Neutrophil (primary cell): ENCODE measurements around the gene NR5A1.

Experiments used
- H3K27ac ChIP-seq: fragments of 200-600 bp; sonication (generic); 2 replicates; pipeline ENCODE4 v1.5.1; 2016; ENCODE audit warnings: mild to moderate bottlenecking, moderate library complexity
- H3K27me3 ChIP-seq: fragments of 200-600 bp; sonication (generic); 2 replicates; pipeline ENCODE4 v1.6.0; 2016; ENCODE audit warnings: mild to moderate bottlenecking
- H3K36me3 ChIP-seq: fragments of 200-600 bp; sonication (generic); 2 replicates; pipeline ENCODE4 v1.5.1; 2017
- H3K4me1 ChIP-seq, 2 experiments: fragments of 200-600 bp in 1 of 2; sonication (generic) in 1 of 2; 1 replicate in 1 of 2; 2 replicates in 1 of 2; pipeline versions ENCODE4 v1.5.1 to v1.6.1; 2013 to 2016; ENCODE audit warnings: low read depth in 1 of 2, low read length in 1 of 2, mild to moderate bottlenecking in 1 of 2, moderate library complexity in 1 of 2; ENCODE audit not compliant: control insufficient read depth in 1 of 2, insufficient read depth in 1 of 2
- H3K4me3 ChIP-seq, 2 experiments: fragments of 200-600 bp in 1 of 2; sonication (generic) in 1 of 2; 1 replicate in 1 of 2; 2 replicates in 1 of 2; pipeline ENCODE4 v1.5.1; 2013 to 2016; ENCODE audit warnings: low read depth in 1 of 2, low read length in 1 of 2, mild to moderate bottlenecking in 1 of 2, moderate library complexity in 1 of 2
- H3K9me3 ChIP-seq: fragments of 200-600 bp; sonication (generic); 2 replicates; pipeline ENCODE4 v1.5.1; 2016
- TF ChIP-seq, protein P1 (sequence below): fragments of 200-600 bp; sonication (generic); IDR thresholded peaks from 2 replicates; pipeline ENCODE4 v1.5.1; 2016; ENCODE audit warnings: antibody characterized with exemption

The NR5A1 gene

DNA sequence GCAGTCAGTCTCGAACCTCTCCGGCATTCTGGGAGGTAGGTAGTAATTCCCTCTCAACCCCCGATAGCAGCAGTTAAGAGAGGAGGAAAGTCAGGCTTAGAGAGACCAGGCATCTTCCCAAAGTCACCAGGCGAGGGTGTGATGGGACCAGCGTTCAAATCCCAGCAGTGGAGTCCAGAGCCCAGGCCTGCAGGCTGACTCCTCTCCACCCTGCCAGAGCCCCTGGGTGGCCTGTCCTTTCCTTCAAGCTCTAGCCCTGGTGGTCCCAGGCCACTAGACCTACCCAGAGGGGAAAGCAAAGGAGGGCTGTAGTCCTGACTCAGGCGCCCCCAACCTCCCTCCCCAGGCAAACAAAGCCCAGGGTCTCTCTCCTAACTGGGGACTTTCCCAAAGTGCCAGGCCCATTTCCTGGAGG, 4.2 kb upstream of the NR5A1 start:
- Histone ChIP-seq H3K36me3 (no peaks in the 10 kb centered on the region), H3K4me1 (no peaks in the 10 kb centered on the region), H3K27ac (no peak overlapping the region), H3K27me3 (peaks cover 57% of the 10 kb centered on the region), H3K9me3 (no peaks in the 10 kb centered on the region), H3K4me3 (no peak overlapping the region)
- TF ChIP-seq, protein P1, sequence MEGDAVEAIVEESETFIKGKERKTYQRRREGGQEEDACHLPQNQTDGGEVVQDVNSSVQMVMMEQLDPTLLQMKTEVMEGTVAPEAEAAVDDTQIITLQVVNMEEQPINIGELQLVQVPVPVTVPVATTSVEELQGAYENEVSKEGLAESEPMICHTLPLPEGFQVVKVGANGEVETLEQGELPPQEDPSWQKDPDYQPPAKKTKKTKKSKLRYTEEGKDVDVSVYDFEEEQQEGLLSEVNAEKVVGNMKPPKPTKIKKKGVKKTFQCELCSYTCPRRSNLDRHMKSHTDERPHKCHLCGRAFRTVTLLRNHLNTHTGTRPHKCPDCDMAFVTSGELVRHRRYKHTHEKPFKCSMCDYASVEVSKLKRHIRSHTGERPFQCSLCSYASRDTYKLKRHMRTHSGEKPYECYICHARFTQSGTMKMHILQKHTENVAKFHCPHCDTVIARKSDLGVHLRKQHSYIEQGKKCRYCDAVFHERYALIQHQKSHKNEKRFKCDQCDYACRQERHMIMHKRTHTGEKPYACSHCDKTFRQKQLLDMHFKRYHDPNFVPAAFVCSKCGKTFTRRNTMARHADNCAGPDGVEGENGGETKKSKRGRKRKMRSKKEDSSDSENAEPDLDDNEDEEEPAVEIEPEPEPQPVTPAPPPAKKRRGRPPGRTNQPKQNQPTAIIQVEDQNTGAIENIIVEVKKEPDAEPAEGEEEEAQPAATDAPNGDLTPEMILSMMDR: no peak

DNA sequence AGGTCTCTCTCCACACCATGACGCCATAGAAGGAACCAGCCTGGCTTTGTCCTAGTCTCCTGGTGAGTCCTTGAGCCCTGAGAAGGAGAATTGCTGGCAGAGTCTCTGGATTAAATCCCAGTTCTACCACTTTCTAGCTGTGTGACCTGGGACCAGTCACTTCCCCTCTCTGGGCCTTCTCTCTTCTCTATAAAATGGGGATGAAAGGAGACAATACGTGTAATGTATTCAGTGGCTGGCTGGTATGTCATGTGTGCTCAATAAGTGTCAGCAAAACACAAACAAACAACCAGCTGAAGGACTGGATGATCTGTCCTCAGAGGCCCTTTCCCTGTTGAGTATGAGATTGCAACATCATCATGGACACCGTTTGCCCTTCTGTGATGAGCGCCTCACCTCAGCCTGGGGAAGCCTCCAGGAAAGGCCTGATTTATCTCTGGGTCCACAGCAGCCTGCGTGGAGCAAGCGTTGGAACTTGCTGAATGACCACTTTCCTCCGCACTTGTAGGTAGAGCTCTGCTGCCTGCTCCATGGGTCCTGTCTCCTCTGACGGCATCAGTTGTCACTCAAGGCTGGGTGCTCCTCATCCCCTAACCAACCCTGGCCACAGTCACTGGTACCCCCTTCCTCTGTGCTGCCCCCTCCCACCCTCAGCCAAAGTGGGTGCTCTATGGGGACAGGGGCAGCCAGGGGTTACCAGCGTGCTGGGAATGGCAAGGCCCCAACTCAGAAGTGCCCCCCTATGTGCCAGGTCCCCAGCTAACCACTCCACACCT, 3.6 kb upstream of the NR5A1 start:
- TF ChIP-seq, protein P1: no peak
- no peak overlapping the region for H3K4me3 ChIP-seq
- H3K27me3 ChIP-seq: peaks cover 63% of the 10 kb centered on the region
- H3K27ac ChIP-seq: no peak overlapping the region
- no peaks in the 10 kb centered on the region for H3K4me1 ChIP-seq
- H3K9me3 ChIP-seq: no peaks in the 10 kb centered on the region
- H3K36me3 ChIP-seq: no peaks in the 10 kb centered on the region

DNA sequence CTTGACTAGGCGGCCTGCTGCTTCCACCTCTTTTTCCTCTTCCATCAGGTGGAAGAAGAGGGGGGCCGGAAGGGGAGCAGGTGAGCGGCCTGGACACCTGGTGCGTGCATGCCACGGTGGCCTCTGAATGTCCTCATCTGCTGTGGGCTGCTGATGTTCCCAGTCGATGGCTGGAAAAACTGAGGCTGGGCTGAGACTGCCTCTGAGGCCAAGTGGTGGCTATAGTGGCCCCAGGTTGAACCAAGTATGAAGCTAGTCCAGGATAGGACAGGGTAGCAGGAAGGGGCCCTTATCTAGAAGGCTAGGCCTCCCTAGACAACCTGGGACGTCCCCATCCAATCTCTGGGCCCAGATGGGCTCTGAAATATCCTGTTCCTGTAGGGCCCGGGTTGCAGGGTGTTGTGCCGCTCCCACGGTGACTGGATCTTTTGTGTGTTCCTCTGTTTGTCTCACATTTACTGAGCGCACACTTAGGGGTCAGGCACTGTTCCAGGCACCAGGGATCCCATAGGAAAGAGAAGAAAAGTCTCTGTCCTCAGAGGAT, 753 bp upstream of the NR5A1 start:
- Histone ChIP-seq H3K4me3 (no peak overlapping the region), H3K9me3 (no peaks in the 10 kb centered on the region), H3K27me3 (peaks cover 80% of the 10 kb centered on the region), H3K27ac (no peak overlapping the region), H3K36me3 (no peaks in the 10 kb centered on the region), H3K4me1 (peaks cover 0 to 7% of the 10 kb centered on the region in 2 experiments)
- TF ChIP-seq, protein P1: no peak

DNA sequence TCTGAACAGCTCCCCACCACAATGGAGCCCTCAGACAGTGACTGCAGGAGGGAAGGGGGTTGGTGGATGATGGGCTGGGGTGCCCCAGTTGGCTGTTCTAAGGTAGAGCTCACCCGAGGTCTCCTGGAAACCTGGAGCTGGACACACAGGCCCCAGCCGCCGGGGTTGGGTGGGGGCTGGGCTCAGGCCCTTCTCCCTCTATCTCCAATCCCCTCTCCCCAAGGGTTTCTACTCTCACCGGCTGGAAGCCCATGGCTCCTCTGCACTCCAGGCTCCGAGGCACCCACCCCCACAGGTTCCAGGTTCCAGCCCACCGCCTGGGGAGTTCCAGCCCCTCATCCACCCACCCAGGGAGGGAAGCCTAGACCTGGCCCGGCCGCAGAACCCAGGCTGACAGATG, 766 bp downstream of the NR5A1 start:
- Histone ChIP-seq H3K27me3 (peaks cover 80% of the 10 kb centered on the region), H3K9me3 (no peaks in the 10 kb centered on the region), H3K27ac (no peak overlapping the region), H3K4me1 (peaks cover 0 to 7% of the 10 kb centered on the region in 2 experiments), H3K4me3 (no peak overlapping the region), H3K36me3 (no peaks in the 10 kb centered on the region)
- TF ChIP-seq, protein P1: no peak

DNA sequence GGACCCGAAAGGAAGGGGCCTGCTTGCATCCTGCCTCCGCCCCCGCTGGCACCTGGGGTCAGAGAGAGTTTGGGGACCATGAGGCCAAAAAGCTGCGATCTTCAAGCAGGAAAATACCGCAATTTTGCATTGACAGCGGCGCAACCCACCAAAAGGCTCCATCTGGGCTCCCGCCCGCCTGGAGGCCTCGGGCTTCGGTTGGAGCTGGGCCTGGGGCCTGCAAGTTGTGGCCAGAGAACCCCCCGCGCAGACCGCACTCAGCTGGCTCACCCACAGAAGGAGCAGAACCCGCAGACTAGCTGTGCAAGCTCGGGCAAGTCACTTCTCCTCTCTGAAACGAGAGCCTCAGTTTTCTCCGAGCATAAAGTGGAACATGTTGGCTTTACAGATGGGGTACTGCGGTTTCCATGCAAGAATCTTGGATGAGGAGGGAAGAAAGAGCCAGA, 1.3 kb downstream of the NR5A1 start:
- Histone ChIP-seq H3K9me3 (no peaks in the 10 kb centered on the region), H3K27me3 (peaks cover 80% of the 10 kb centered on the region), H3K36me3 (no peaks in the 10 kb centered on the region), H3K4me1 (peaks cover 0 to 7% of the 10 kb centered on the region in 2 experiments), H3K27ac (no peak overlapping the region), H3K4me3 (no peak overlapping the region)
- TF ChIP-seq, protein P1: no peak
